NCI-H82 treated with DMSO at 0.1 percent for 48 hours (cell line): ENCODE data around the gene FAM83E.
"Not testable (repeated sequence)": the region's sequence is repeated elsewhere in the genome, so short reads cannot be mapped to it uniquely, and the experiment has no call there.

Experiments used
- DNase-seq: peaks from one replicate; lab custom pipeline; 2025; ENCODE audit not compliant: unreplicated experiment; lab: John Stamatoyannopoulos, UW

Gene FAM83E

GRCh38 chr19:48641850-48642249, 27.0 kb upstream of the FAM83E start:
- no peak for DNase-seq

GRCh38 chr19:48639483-48640375, 24.9 kb upstream of the FAM83E start:
- no peak for DNase-seq

GRCh38 chr19:48638831-48639381, 24.0 kb upstream of the FAM83E start:
- no peak for DNase-seq

- peak; percentile 94 for DNase-seq
Measured at GRCh38 chr19:48637948-48638830, 23.3 kb upstream of the FAM83E start.

GRCh38 chr19:48637449-48637947, 22.6 kb upstream of the FAM83E start:
- DNase-seq = peak; percentile 97

- DNase-seq = no peak
Measured at GRCh38 chr19:48636859-48637448, 22.1 kb upstream of the FAM83E start, which contains the start of gene DBP. Gene DBP (minus strand): TSS chr19:48637379. CDS start chr19:48636994, 385 bp downstream.

- DNase-seq = no peak
Measured at GRCh38 chr19:48635966-48636858, 21.3 kb upstream of the FAM83E start.

GRCh38 chr19:48635263-48635965, 20.5 kb upstream of the FAM83E start:
- no peak for DNase-seq

GRCh38 chr19:48634424-48635262, 19.8 kb upstream of the FAM83E start:
- DNase-seq = peak; percentile 94

- no peak for DNase-seq
Measured at GRCh38 chr19:48634036-48634342, 19.1 kb upstream of the FAM83E start.

GRCh38 chr19:48633148-48634035, 18.5 kb upstream of the FAM83E start:
- peak; percentile 26 for DNase-seq

GRCh38 chr19:48632692-48633147, 17.8 kb upstream of the FAM83E start:
- DNase-seq = no peak

GRCh38 chr19:48632286-48632685, 17.4 kb upstream of the FAM83E start:
- DNase-seq = not testable (repeated sequence)

GRCh38 chr19:48631225-48631624, 16.3 kb upstream of the FAM83E start:
- DNase-seq = no peak

GRCh38 chr19:48630296-48631063, 15.6 kb upstream of the FAM83E start:
- DNase-seq = no peak

GRCh38 chr19:48629599-48630295, 14.9 kb upstream of the FAM83E start:
- DNase-seq = no peak
